Right atrium auricular region (tissue), 2 donors: ENCODE results near the gene ANKRD33. TPM values are rescaled to one million over a fixed set of nuclear protein-coding genes. Genes with fewer than 3 reads are reported as not detected.

Experiments
- DNase-seq: peaks from one replicate; pipeline ENCODE4 v3.0.0-alpha.2; 2019; ENCODE audit warnings: low spot score
- H3K27ac ChIP-seq, 2 donors: fragments of 200-600 bp; sonication (generic); 1 replicate in 1 of 2; 2 replicates in 1 of 2; pipeline ENCODE4 v1.5.1; 2016 to 2019
- H3K27me3 ChIP-seq, 2 donors: fragments of 200-600 bp; sonication (generic); one replicate each; pipeline versions ENCODE4 v1.5.1 to v1.6.0; 2017 to 2019
- H3K36me3 ChIP-seq: fragments of 200-600 bp; sonication (generic); one replicate; pipeline ENCODE4 v1.5.1; 2016
- H3K4me1 ChIP-seq, 2 donors: fragments of 200-600 bp; sonication (generic); one replicate each; pipeline versions ENCODE4 v1.5.1 to v1.6.0; 2017 to 2019
- H3K4me3 ChIP-seq, 2 donors: fragments of 200-600 bp; sonication (generic); 1 replicate in 1 of 2; 2 replicates in 1 of 2; pipeline ENCODE4 v1.5.1; 2017 to 2019; ENCODE audit warnings: mild to moderate bottlenecking in 1 of 2, moderate library complexity in 1 of 2
- H3K9me3 ChIP-seq, 2 donors: fragments of 200-600 bp; sonication (generic); one replicate each; pipeline ENCODE4 v1.5.1; 2019
- total RNA-seq, 2 donors: library from RNA; depleted of rRNA; stranded (reverse); fragments of >200 nt; gene quantifications; one replicate each; pipeline ENCODE4 v1.1.0, GENCODE V29; 2016
- TF ChIP-seq, protein P1 (sequence below), 2 donors: fragments of 200-600 bp; sonication (generic); IDR thresholded peaks; one replicate each; pipeline ENCODE4 v1.5.1; 2019; ENCODE audit warnings: antibody characterized with exemption in 2 of 2

Gene ANKRD33
- total RNA-seq, 2 donors from 2014 or later = not detected

GRCh38 chr12:51910691-51911090 lies 22.8 kb downstream of the ANKRD33 start:
- Histone ChIP-seq H3K4me1 (peaks cover 0 to 75% of the 10 kb centered on the region in 2 donors), H3K27ac (peak overlapping the region; percentile 47 to 50), H3K36me3 (peaks cover 13% of the 10 kb centered on the region), H3K27me3 (no peaks in the 10 kb centered on the region), H3K9me3 (no peaks in the 10 kb centered on the region), H3K4me3 (peak overlapping the region in 1 of 2 donors; percentile 1)
- no peak for DNase-seq
- TF ChIP-seq, protein P1, sequence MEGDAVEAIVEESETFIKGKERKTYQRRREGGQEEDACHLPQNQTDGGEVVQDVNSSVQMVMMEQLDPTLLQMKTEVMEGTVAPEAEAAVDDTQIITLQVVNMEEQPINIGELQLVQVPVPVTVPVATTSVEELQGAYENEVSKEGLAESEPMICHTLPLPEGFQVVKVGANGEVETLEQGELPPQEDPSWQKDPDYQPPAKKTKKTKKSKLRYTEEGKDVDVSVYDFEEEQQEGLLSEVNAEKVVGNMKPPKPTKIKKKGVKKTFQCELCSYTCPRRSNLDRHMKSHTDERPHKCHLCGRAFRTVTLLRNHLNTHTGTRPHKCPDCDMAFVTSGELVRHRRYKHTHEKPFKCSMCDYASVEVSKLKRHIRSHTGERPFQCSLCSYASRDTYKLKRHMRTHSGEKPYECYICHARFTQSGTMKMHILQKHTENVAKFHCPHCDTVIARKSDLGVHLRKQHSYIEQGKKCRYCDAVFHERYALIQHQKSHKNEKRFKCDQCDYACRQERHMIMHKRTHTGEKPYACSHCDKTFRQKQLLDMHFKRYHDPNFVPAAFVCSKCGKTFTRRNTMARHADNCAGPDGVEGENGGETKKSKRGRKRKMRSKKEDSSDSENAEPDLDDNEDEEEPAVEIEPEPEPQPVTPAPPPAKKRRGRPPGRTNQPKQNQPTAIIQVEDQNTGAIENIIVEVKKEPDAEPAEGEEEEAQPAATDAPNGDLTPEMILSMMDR (IDR thresholded peaks at IDR 0.05) = no peak

DNA sequence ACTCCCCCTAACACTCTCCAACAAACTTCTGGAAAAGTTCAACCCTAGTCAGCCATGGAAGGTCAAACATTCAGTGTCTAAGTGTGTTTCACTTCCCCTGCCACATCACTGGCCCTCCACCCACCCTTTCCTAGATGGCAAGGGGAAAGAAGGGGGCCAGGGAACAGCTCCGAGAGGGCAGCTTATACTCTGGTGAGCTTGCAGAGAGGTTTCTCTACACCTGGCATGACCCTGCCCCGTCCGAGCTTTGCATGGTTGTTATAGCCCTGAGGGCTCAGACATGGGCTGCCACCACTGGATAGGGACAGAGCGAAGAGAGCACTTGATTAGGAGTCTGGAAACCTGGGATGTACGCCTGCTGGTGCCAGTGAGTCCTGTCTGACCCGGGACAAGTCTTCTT lies 23.4 kb downstream of the ANKRD33 start:
- TF ChIP-seq, protein P1 (IDR thresholded peaks at IDR 0.05) = no peak
- peak overlapping the region; percentile 47 to 50 for H3K27ac ChIP-seq
- H3K36me3 ChIP-seq = peaks cover 19% of the 10 kb centered on the region
- peaks cover 0 to 69% of the 10 kb centered on the region in 2 donors for H3K4me1 ChIP-seq
- no peaks in the 10 kb centered on the region for H3K9me3 ChIP-seq
- H3K27me3 ChIP-seq = no peaks in the 10 kb centered on the region
- no peak for DNase-seq
- H3K4me3 ChIP-seq = no peak overlapping the region

DNA sequence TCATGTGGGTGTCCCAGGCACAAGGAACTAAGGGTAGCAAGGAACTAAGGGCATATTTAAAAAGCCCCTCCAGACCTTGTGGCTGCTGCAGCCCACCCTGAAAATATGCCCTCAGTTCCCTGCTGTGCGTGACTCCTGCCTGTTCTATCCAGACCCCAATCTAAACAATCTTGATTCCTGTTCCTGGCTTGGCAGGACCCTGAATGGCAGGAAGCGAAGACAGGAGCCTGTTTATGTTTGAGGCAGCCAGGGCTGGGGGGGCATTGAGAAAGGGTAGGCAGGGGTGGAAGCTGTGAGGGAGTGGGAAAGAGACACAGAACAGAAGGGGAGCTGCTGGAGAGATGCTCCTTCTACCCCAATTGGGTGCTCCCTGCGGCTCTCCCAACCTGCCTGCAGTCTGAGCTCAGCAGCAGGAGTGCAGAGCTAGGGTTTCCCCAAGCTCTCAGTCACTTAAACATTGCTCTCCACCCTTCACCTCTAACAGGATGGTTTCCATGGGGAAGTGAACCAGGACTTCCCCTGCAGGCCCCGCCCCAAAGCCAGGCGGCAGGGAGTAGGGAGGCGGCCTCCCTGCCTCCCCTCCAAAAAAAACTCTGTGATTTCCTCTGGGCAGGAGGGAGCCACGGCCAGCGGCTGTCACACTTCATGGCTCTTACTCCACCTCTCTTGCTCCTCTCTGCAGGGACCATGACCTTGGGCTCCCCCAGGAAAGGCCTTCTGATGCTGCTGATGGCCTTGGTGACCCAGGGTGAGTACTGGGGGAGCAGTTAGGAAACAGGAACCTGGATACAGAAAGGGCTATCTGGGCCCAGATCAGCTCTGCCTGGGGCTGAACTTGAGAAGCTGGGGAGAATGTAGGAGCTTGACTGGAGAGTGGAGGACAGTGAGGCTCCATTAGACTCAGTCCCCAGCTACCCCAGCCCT lies 24.1 kb downstream of the ANKRD33 start:
- Histone ChIP-seq H3K27ac (peak overlapping the region; percentile 20 to 50), H3K36me3 (peaks cover 23% of the 10 kb centered on the region), H3K4me3 (peak overlapping the region in 1 of 2 donors; percentile 19), H3K4me1 (peaks cover 0 to 62% of the 10 kb centered on the region in 2 donors), H3K9me3 (no peaks in the 10 kb centered on the region), H3K27me3 (no peaks in the 10 kb centered on the region)
- DNase-seq = no peak
- TF ChIP-seq, protein P1 (IDR thresholded peaks at IDR 0.05) = no peak

- Histone ChIP-seq H3K27ac (no peak overlapping the region), H3K36me3 (peaks cover 25% of the 10 kb centered on the region), H3K4me1 (peaks cover 0 to 72% of the 10 kb centered on the region in 2 donors), H3K4me3 (peak overlapping the region in 1 of 2 donors; percentile 19), H3K9me3 (no peaks in the 10 kb centered on the region), H3K27me3 (no peaks in the 10 kb centered on the region)
- DNase-seq = no peak
- TF ChIP-seq, protein P1 (IDR thresholded peaks at IDR 0.05) = no peak
Observed at GRCh38 chr12:51913071-51914033, 25.4 kb downstream of the ANKRD33 start.

DNA sequence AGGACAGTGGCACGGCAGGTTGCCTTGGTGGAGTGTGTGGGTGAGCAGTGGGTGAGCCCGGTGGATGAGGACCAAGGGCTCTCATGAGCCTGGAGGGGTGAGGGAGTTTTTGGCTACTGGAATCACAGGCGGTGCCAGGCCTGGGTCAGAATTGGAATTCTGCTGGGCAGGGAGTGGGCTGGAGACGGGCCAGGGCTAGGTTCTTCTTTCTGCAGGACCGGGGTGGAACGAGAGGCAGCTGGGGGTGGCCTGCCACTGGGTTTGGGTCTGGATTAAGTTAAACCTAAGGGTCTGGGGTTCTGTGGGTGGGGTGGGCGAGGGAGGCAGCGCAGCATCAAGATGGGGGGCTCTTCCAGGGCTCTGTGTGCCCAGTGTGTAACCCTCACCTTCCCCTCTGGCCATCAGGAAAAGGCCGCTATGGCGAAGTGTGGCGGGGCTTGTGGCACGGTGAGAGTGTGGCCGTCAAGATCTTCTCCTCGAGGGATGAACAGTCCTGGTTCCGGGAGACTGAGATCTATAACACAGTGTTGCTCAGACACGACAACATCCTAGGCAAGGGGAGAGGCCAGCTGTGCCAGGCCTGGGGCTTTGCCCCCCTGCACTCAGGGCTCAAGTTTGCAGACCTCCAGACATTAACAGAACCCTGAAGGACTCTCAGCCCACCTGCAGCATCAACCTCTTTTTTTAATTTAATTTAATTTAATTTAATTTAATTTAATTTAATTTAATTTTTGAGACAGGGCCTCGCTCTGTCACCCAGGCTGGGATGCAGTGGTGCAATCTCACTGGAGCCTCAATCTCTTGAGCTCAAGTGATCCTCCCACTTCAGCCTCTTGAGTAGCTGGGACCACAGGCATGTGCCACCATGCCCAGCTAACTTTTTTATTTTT lies 26.4 kb downstream of the ANKRD33 start:
- Histone ChIP-seq H3K4me3 (no peak overlapping the region), H3K27me3 (no peaks in the 10 kb centered on the region), H3K9me3 (no peaks in the 10 kb centered on the region), H3K36me3 (peaks cover 25% of the 10 kb centered on the region), H3K27ac (no peak overlapping the region), H3K4me1 (peaks cover 0 to 71% of the 10 kb centered on the region in 2 donors)
- TF ChIP-seq, protein P1 (IDR thresholded peaks at IDR 0.05) = no peak
- DNase-seq = no peak
